AG09309 (cell line): ENCODE results near the gene ATP9A.

Experiments
- DNase-seq: peaks from one replicate; pipeline ENCODE4 v3.0.0-alpha.2; 2010; ENCODE audit warnings: low read depth
- H3K4me3 ChIP-seq: 2 replicates; pipeline ENCODE4 v1.5.1; 2011; ENCODE audit warnings: mild to moderate bottlenecking, low read depth, low read length, moderate library complexity; ENCODE audit not compliant: control insufficient read depth
- CTCF ChIP-seq: IDR thresholded peaks from 2 replicates; pipeline ENCODE4 v1.5.1; 2011; ENCODE audit warnings: mild to moderate bottlenecking, low read depth, low read length, inconsistent platforms; ENCODE audit not compliant: insufficient read depth, control insufficient read depth; ENCODE audit errors: missing control alignments

Gene ATP9A

GRCh38 chr20:51702556-51702955 is 65.6 kb downstream of the ATP9A start:
- no peak for TF ChIP-seq CTCF
- no peak overlapping the region for H3K4me3 ChIP-seq
- DNase-seq: no peak

GRCh38 chr20:51700809-51701285 is 67.3 kb downstream of the ATP9A start:
- no peak for DNase-seq
- no peak overlapping the region for H3K4me3 ChIP-seq
- TF ChIP-seq CTCF: peak; percentile 61

GRCh38 chr20:51698252-51698651 is 69.9 kb downstream of the ATP9A start:
- DNase-seq: no peak
- H3K4me3 ChIP-seq: no peak overlapping the region
- TF ChIP-seq CTCF: no peak

GRCh38 chr20:51697096-51697826 is 70.9 kb downstream of the ATP9A start:
- H3K4me3 ChIP-seq: no peak overlapping the region
- no peak for TF ChIP-seq CTCF
- DNase-seq: no peak

GRCh38 chr20:51696304-51697071 is 71.7 kb downstream of the ATP9A start:
- DNase-seq: no peak
- peak overlapping the region; percentile 26; the same call in 1 of the 2 replicates for H3K4me3 ChIP-seq
- TF ChIP-seq CTCF: no peak

- no peak for TF ChIP-seq CTCF
- DNase-seq: peak; percentile 62
- peak overlapping the region; percentile 26; the same call in 1 of the 2 replicates for H3K4me3 ChIP-seq
These were observed 72.5 kb downstream of the ATP9A start for GRCh38 chr20:51695574-51696303.
